Stimulated activated naive CD8-positive, alpha-beta T cell treated with anti-CD3 and anti-CD28 coated beads, Interleukin-15, Interleukin-2, amounts not matched to agents 100 U/mL and 50 U/mL, for 24 hours (primary cell): ENCODE data around the gene RECK.
"Not testable (repeated sequence)": the region's sequence is repeated elsewhere in the genome, so short reads cannot be mapped to it uniquely, and the experiment has no call there.

Experiments used
- ATAC-seq: fragments of 150-1000 bp; cut with Tn5 transposase; one replicate; pipeline ENCODE4 v1.10.0; 2021
- DNase-seq: peaks from one replicate; pipeline ENCODE4 v3.0.0; 2021

RECK gene

GRCh38 chr9:36036780-36037548 is at the start of gene RECK:
TSS of gene RECK (plus strand) at chr9:36036913. CDS start at chr9:36036999, 86 bp downstream.
- peak; percentile 96 for DNase-seq

GRCh38 chr9:35990155-35990554 is 46.6 kb upstream of the RECK start:
- no peak for ATAC-seq
- no peak for DNase-seq

More at GRCh38 chr9:36036780-36037548, at the start of gene RECK:
- ATAC-seq, result peak; percentile 94

- not testable (repeated sequence) for ATAC-seq, DNase-seq
These were observed 43.6 kb upstream of the RECK start for GRCh38 chr9:35993136-35993535.

- DNase-seq (no peak), ATAC-seq (no peak)
These were observed 42.6 kb upstream of the RECK start for GRCh38 chr9:35993976-35994720.

GRCh38 chr9:35994959-35995358 is 41.8 kb upstream of the RECK start:
- DNase-seq (no peak), ATAC-seq (no peak)

GRCh38 chr9:35996358-35996970 is 40.2 kb upstream of the RECK start:
- ATAC-seq (no peak), DNase-seq (no peak)

- ATAC-seq, result not testable (repeated sequence)
These were observed 39.7 kb upstream of the RECK start for GRCh38 chr9:35997016-35997415.

GRCh38 chr9:35998333-35998732 is 38.4 kb upstream of the RECK start:
- DNase-seq (no peak), ATAC-seq (no peak)

More at GRCh38 chr9:35997016-35997415, 39.7 kb upstream of the RECK start:
- DNase-seq, result not testable (repeated sequence)

GRCh38 chr9:36005891-36006290 is 30.8 kb upstream of the RECK start:
- DNase-seq, result no peak
- ATAC-seq, result no peak

GRCh38 chr9:36006549-36007315 is 30.0 kb upstream of the RECK start:
- no peak for ATAC-seq
- DNase-seq, result no peak

GRCh38 chr9:36007316-36007708 is 29.4 kb upstream of the RECK start:
- ATAC-seq (no peak), DNase-seq (no peak)

- no peak for DNase-seq
- ATAC-seq, result no peak
These were observed 28.9 kb upstream of the RECK start for GRCh38 chr9:36007852-36008251.

- peak; percentile 81 for ATAC-seq
These were observed 27.9 kb upstream of the RECK start for GRCh38 chr9:36008774-36009300.

GRCh38 chr9:36011379-36011778 is 25.3 kb upstream of the RECK start:
- ATAC-seq (no peak), DNase-seq (no peak)

More at GRCh38 chr9:36008774-36009300, 27.9 kb upstream of the RECK start:
- peak; percentile 64 for DNase-seq

- ATAC-seq, result no peak
- DNase-seq, result no peak
These were observed 19.4 kb upstream of the RECK start for GRCh38 chr9:36017278-36017677.

- DNase-seq, result no peak
- ATAC-seq, result no peak
These were observed 18.6 kb upstream of the RECK start for GRCh38 chr9:36018129-36018528.

- no peak for DNase-seq
- no peak for ATAC-seq
These were observed 17.6 kb upstream of the RECK start for GRCh38 chr9:36018891-36019720.

- no peak for DNase-seq
- ATAC-seq, result peak; percentile 32
These were observed 14.7 kb upstream of the RECK start for GRCh38 chr9:36021968-36022367.

- DNase-seq (peak; percentile 65), ATAC-seq (peak; percentile 75)
These were observed 13.3 kb upstream of the RECK start for GRCh38 chr9:36023260-36024048.

GRCh38 chr9:36025746-36026145 is 11.0 kb upstream of the RECK start:
- ATAC-seq (no peak), DNase-seq (no peak)
